GM18520 (cell line): Measurements from ENCODE around the gene C1orf74.
"Not testable (repeated sequence)": the region's sequence is repeated elsewhere in the genome, so short reads cannot be mapped to it uniquely, and the experiment has no call there.

ENCODE experiments used
- ATAC-seq: cut with Tn5 transposase; IDR thresholded peaks from one replicate; pipeline ENCODE4 v1.9.1; 2021; ENCODE audit not compliant: unreplicated experiment

Gene C1orf74

GRCh38 chr1:209805875-209806760, 21.8 kb upstream of the C1orf74 start, which contains the start of gene IRF6:
Gene IRF6 (minus strand): TSS chr1:209806142. CDS start chr1:209801413, 4,729 bp downstream.
- no peak for ATAC-seq

- no peak for ATAC-seq
Measured at GRCh38 chr1:209805341-209805781, 21.0 kb upstream of the C1orf74 start.

GRCh38 chr1:209803568-209803967, 19.2 kb upstream of the C1orf74 start:
- no peak for ATAC-seq

GRCh38 chr1:209802780-209803152, 18.4 kb upstream of the C1orf74 start:
- no peak for ATAC-seq

- no peak for ATAC-seq
Measured at GRCh38 chr1:209802117-209802779, 17.9 kb upstream of the C1orf74 start.

GRCh38 chr1:209800984-209801834, 16.9 kb upstream of the C1orf74 start:
- ATAC-seq = no peak

- ATAC-seq = no peak
Measured at GRCh38 chr1:209797978-209798639, 13.8 kb upstream of the C1orf74 start.

GRCh38 chr1:209793711-209794110, 9.4 kb upstream of the C1orf74 start:
- ATAC-seq = not testable (repeated sequence)

- no peak for ATAC-seq
Measured at GRCh38 chr1:209791920-209792319, 7.6 kb upstream of the C1orf74 start.

- no peak for ATAC-seq
Measured at GRCh38 chr1:209790286-209791193, 6.2 kb upstream of the C1orf74 start.

- ATAC-seq = no peak
Measured at GRCh38 chr1:209789245-209789644, 4.9 kb upstream of the C1orf74 start.

- ATAC-seq = no peak
Measured at GRCh38 chr1:209787551-209787950, 3.2 kb upstream of the C1orf74 start.

- ATAC-seq = no peak
Measured at GRCh38 chr1:209786146-209786545, 1.8 kb upstream of the C1orf74 start.

GRCh38 chr1:209785592-209785991, 1.2 kb upstream of the C1orf74 start:
- no peak for ATAC-seq

- ATAC-seq = no peak
Measured at GRCh38 chr1:209783386-209783785, 973 bp downstream of the C1orf74 start.

GRCh38 chr1:209780268-209780667, 4.1 kb downstream of the C1orf74 start:
- ATAC-seq = no peak

GRCh38 chr1:209778102-209778501, 6.3 kb downstream of the C1orf74 start:
- no peak for ATAC-seq

- ATAC-seq = no peak
Measured at GRCh38 chr1:209777587-209777986, 6.8 kb downstream of the C1orf74 start.

- ATAC-seq = no peak
Measured at GRCh38 chr1:209775678-209776077, 8.7 kb downstream of the C1orf74 start.

GRCh38 chr1:209774592-209774991, 9.8 kb downstream of the C1orf74 start:
- ATAC-seq = no peak
